PC-3 (cell line): ENCODE data around the gene HMCN2. TPM values are rescaled to one million over a fixed set of nuclear protein-coding genes. Genes with fewer than 3 reads are reported as not detected.

Source experiments
- ATAC-seq: fragments of 200-7000 bp; cut with Tn5 transposase; 2 replicates; pipeline ENCODE4 v1.9.1; 2020; ENCODE audit warnings: mild to moderate bottlenecking, moderate library complexity
- BruUV-seq: library from RNA; stranded (reverse); fragments of 400-500 nt; replicated peaks from 2 replicates; lab custom pipeline; 2021; lab: Mats Ljungman, UMichigan
- CTCF ChIA-PET: fragments of 300-600 bp; sonication (Branson Sonifier 250); formaldehyde crosslinking; loops from one replicate; lab custom pipeline; 2022; ENCODE audit warnings: antibody characterized with exemption; lab: Charles Lee
- POLR2A ChIA-PET: fragments of 300-600 bp; sonication (Branson Sonifier 250); formaldehyde crosslinking; loops from one replicate; lab custom pipeline; 2022; ENCODE audit warnings: antibody characterized with exemption; ENCODE audit not compliant: unreplicated experiment; lab: Charles Lee
- DNase-seq: peaks from one replicate; pipeline ENCODE4 v3.0.0-alpha.2; 2015
- H2AFZ ChIP-seq: fragments of 300-600 bp; sonication (generic); 2 replicates; pipeline ENCODE4 v1.6.0; 2016; ENCODE audit warnings: antibody characterized with exemption, low read length
- H3F3A ChIP-seq: fragments of 300-600 bp; sonication (generic); one replicate; pipeline ENCODE4 v1.6.0; 2017; ENCODE audit warnings: antibody characterized with exemption, low read length, control low read depth, mild to moderate bottlenecking; ENCODE audit not compliant: unreplicated experiment
- H3K27ac ChIP-seq: fragments of 300-600 bp; sonication (generic); 2 replicates; pipeline ENCODE4 v1.5.1; 2016; ENCODE audit warnings: mild to moderate bottlenecking, low read length
- H3K27me3 ChIP-seq: fragments of 300-600 bp; sonication (generic); 2 replicates; pipeline ENCODE4 v1.6.1; 2016; ENCODE audit warnings: low read length, mixed read lengths
- H3K36me3 ChIP-seq: fragments of 300-600 bp; sonication (generic); 2 replicates; pipeline ENCODE4 v1.6.1; 2016; ENCODE audit warnings: low read depth, mixed run types, low read length, mixed read lengths
- H3K4me1 ChIP-seq: fragments of 300-600 bp; sonication (generic); 2 replicates; pipeline ENCODE4 v1.5.1; 2016; ENCODE audit warnings: low read length; ENCODE audit not compliant: insufficient read depth
- H3K4me2 ChIP-seq: fragments of 300-600 bp; sonication (generic); 2 replicates; pipeline ENCODE4 v1.6.0; 2016; ENCODE audit warnings: low read length
- H3K4me3 ChIP-seq: fragments of 300-600 bp; sonication (generic); 2 replicates; pipeline ENCODE4 v1.5.1; 2016; ENCODE audit warnings: mild to moderate bottlenecking, low read length, mixed read lengths
- H3K79me2 ChIP-seq: fragments of 300-600 bp; sonication (generic); 2 replicates; pipeline ENCODE4 v1.6.1; 2017; ENCODE audit warnings: low read length, mixed read lengths
- H3K9ac ChIP-seq: fragments of 300-600 bp; sonication (generic); 2 replicates; pipeline ENCODE4 v1.6.0; 2016; ENCODE audit warnings: mild to moderate bottlenecking, low read length
- H3K9me2 ChIP-seq: fragments of 300-600 bp; sonication (generic); replicated peaks from 2 replicates; pipeline ENCODE4 v1.6.1; 2016; ENCODE audit warnings: mixed run types, low read length, mixed read lengths
- H3K9me3 ChIP-seq: fragments of 300-600 bp; sonication (generic); 2 replicates; pipeline ENCODE4 v1.6.1; 2016; ENCODE audit warnings: low read length, mixed read lengths
- H4K20me1 ChIP-seq: fragments of 300-600 bp; sonication (generic); 2 replicates; pipeline ENCODE4 v1.6.1; 2016; ENCODE audit warnings: low read length, mixed read lengths
- EZH2 ChIP-seq: fragments of 300-600 bp; sonication (generic); IDR thresholded peaks from one replicate; pipeline ENCODE4 v1.6.1; 2017; ENCODE audit warnings: antibody characterized with exemption, mild to moderate bottlenecking, low read length; ENCODE audit not compliant: unreplicated experiment
- EZH2phosphoT487 ChIP-seq: fragments of 300-600 bp; sonication (generic); IDR thresholded peaks from 2 replicates; pipeline ENCODE4 v1.6.1; 2018; ENCODE audit warnings: mild to moderate bottlenecking, antibody characterized with exemption, low read length, borderline replicate concordance
- intact Hi-C: fragments of 100-400 bp; cut with micrococcal nuclease; formaldehyde crosslinking; loops from 2 replicates; pipeline ENCODE4 v1.9.0; 2023
- total RNA-seq: library from RNA; depleted of rRNA; stranded (reverse); fragments of >200 nt; gene quantifications from 2 replicates; pipeline ENCODE4 v1.2.3, GENCODE V29; 2014
- TF ChIP-seq, protein P1 (sequence below): fragments of 300-600 bp; sonication (generic); conservative IDR thresholded peaks from 2 replicates; pipeline ENCODE4 v1.5.1; 2017; ENCODE audit warnings: antibody characterized with exemption, low read depth, mild to moderate bottlenecking, low read length

Gene HMCN2
- total RNA-seq, 1 experiment from 2014 or later: 0.11 TPM

DNA sequence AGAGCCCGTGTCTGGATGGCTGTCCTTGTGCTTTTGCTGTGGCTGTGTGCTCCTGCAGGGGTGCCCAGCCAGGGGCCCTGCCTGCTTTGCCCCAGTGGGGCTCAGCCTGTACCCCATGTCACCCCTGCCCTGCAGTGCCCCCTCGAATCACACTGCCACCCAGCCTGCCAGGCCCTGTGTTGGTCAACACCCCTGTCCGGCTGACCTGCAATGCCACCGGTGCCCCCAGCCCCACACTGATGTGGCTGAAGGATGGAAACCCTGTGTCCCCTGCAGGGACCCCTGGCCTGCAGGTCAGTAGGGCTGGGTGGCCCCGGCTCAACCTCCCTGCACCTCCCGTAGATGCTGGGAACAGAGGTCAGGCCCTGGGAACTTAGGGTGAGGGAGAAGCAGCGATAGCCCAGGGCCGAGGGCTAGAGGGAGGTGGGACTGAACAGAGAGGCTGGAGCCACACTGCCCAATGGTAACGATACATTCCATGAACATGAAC is 96.4 kb downstream of the HMCN2 start:
- TF ChIP-seq EZH2phosphoT487 (no peak), EZH2 (no peak)
- TF ChIP-seq, protein P1, sequence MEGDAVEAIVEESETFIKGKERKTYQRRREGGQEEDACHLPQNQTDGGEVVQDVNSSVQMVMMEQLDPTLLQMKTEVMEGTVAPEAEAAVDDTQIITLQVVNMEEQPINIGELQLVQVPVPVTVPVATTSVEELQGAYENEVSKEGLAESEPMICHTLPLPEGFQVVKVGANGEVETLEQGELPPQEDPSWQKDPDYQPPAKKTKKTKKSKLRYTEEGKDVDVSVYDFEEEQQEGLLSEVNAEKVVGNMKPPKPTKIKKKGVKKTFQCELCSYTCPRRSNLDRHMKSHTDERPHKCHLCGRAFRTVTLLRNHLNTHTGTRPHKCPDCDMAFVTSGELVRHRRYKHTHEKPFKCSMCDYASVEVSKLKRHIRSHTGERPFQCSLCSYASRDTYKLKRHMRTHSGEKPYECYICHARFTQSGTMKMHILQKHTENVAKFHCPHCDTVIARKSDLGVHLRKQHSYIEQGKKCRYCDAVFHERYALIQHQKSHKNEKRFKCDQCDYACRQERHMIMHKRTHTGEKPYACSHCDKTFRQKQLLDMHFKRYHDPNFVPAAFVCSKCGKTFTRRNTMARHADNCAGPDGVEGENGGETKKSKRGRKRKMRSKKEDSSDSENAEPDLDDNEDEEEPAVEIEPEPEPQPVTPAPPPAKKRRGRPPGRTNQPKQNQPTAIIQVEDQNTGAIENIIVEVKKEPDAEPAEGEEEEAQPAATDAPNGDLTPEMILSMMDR: no peak
- H3K36me3 ChIP-seq: no peaks in the 10 kb centered on the region
- no TSS peak for BruUV-seq
- peaks cover 12% of the 10 kb centered on the region for H3K4me1 ChIP-seq
- H2AFZ ChIP-seq: no peak overlapping the region
- no peak for DNase-seq
- H3K27me3 ChIP-seq: no peaks in the 10 kb centered on the region
- ChIA-PET POLR2A (no interaction called here), CTCF (no interaction called here)
- no peaks in the 10 kb centered on the region for H3K79me2 ChIP-seq
- no peak for ATAC-seq
- no peaks in the 10 kb centered on the region for H4K20me1 ChIP-seq
- intact Hi-C loops: no loop called here
- H3K27ac ChIP-seq: no peak overlapping the region
- no peaks in the 10 kb centered on the region for H3F3A ChIP-seq
- H3K4me3 ChIP-seq: no peak overlapping the region
- no peaks in the 10 kb centered on the region for H3K9me3 ChIP-seq
- H3K9me2 ChIP-seq: no peaks in the 10 kb centered on the region
- H3K9ac ChIP-seq: no peak overlapping the region
- no peak overlapping the region for H3K4me2 ChIP-seq

DNA sequence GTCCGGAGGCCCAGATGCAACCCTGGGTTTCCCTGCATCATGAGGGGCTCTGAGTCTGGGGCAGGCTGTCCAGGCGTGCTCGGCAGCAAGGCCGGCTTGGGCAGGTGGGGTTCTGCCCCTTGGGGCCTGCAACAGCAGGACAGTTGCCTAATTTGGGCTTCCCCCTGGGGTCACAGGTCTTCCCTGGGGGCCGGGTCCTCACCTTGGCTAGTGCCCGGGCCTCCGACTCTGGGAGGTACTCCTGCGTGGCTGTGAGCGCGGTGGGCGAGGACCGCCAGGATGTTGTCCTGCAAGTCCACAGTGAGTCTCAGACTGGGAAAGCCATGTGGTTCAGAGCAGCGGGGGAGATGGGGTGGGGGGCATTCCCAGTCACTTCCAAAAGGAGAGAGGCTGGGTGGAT is 97.1 kb downstream of the HMCN2 start:
- H3F3A ChIP-seq: no peaks in the 10 kb centered on the region
- intact Hi-C loops: no loop called here
- H3K27me3 ChIP-seq: no peaks in the 10 kb centered on the region
- no peak for ATAC-seq
- no peak for TF ChIP-seq EZH2
- TF ChIP-seq, protein P1: no peak
- TF ChIP-seq EZH2phosphoT487: no peak
- peaks cover 12% of the 10 kb centered on the region for H3K4me1 ChIP-seq
- POLR2A ChIA-PET: interaction anchor here (0.6 kb wide), 1 partner anchor 239 kb away, joined by 3 read pairs; no protein-coding TSS in a partner anchor
- no peaks in the 10 kb centered on the region for H3K79me2 ChIP-seq
- H3K27ac ChIP-seq: no peak overlapping the region
- H3K36me3 ChIP-seq: no peaks in the 10 kb centered on the region
- no peaks in the 10 kb centered on the region for H4K20me1 ChIP-seq
- H3K9me3 ChIP-seq: no peaks in the 10 kb centered on the region
- H2AFZ ChIP-seq: no peak overlapping the region
- DNase-seq: no peak
- BruUV-seq: no TSS peak
- H3K4me2 ChIP-seq: no peak overlapping the region
- no peak overlapping the region for H3K4me3 ChIP-seq
- no peak overlapping the region for H3K9ac ChIP-seq
- H3K9me2 ChIP-seq: no peaks in the 10 kb centered on the region
- CTCF ChIA-PET: no interaction called here

DNA sequence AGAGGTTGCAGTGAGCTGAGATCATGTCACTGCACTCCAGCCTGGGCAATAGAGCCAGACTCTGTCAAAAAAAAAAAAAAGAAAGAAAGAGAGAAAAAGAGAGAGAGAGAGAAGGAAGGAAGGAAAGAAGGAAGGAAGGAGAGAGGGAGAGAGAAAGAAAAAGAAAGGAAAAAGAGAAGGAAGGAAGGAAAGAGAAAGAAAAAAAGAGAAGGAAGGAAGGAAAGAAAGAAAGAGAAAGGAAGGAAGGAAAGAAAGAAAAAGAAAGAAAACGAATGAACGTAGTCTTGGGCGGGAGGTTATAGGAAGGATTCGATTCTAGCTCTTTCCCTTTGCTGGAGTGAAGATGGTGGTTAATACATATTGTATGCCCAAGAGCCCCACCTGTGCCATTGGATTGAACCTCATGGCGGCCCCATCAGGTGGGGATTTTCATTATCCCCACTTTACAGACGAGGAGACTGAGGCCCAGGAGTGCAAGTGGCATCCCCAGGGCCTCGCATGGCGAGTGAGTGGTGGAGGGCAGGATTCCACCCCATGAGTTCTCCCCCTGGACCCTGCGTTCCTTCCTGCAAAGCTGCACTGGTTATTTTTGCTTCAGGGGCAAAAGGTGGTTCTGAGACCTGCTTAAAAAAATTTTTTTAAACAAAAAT is 98.3 kb downstream of the HMCN2 start:
- DNase-seq: no peak
- Histone ChIP-seq H2AFZ (no peak overlapping the region), H3K9ac (0 out of 2 replicates have a peak overlapping the region, but pooled peaks have one; percentile 4), H3K27me3 (no peaks in the 10 kb centered on the region), H4K20me1 (no peaks in the 10 kb centered on the region), H3F3A (no peaks in the 10 kb centered on the region), H3K4me1 (peaks cover 12% of the 10 kb centered on the region), H3K4me3 (no peak overlapping the region), H3K27ac (0 out of 2 replicates have a peak overlapping the region, but pooled peaks have one; percentile 37), H3K9me2 (no peaks in the 10 kb centered on the region), H3K9me3 (no peaks in the 10 kb centered on the region), H3K36me3 (no peaks in the 10 kb centered on the region), H3K79me2 (no peaks in the 10 kb centered on the region), H3K4me2 (no peak overlapping the region)
- BruUV-seq: no TSS peak
- TF ChIP-seq EZH2phosphoT487 (no peak), EZH2 (no peak)
- TF ChIP-seq, protein P1: no peak
- intact Hi-C loops: no loop called here
- POLR2A ChIA-PET: no interaction called here
- ATAC-seq: no peak
- CTCF ChIA-PET: no interaction called here
